IMR-90 (cell line): Measurements from ENCODE around the gene NRARP. TPM values are rescaled to one million over a fixed set of nuclear protein-coding genes. Genes with fewer than 3 reads are reported as not detected.

ENCODE experiments used
- ATAC-seq: fragments of 200-7000 bp; cut with Tn5 transposase; 2 replicates; pipeline ENCODE4 v1.9.1; 2020; ENCODE audit warnings: low read depth, mild to moderate bottlenecking, moderate library complexity
- BruUV-seq: library from RNA; stranded (reverse); fragments of 400-500 nt; replicated peaks from 2 replicates; lab custom pipeline; 2021; lab: Mats Ljungman, UMichigan
- CTCF ChIA-PET: fragments of 300-600 bp; formaldehyde crosslinking; extraction: SDS; loops from one replicate; lab custom pipeline; 2021; ENCODE audit warnings: antibody characterized with exemption; lab: Yijun Ruan, JAX
- POLR2A ChIA-PET: fragments of 300-600 bp; sonication (Branson Sonifier 250); formaldehyde crosslinking; loops from one replicate; lab custom pipeline; 2022; ENCODE audit warnings: antibody characterized with exemption; ENCODE audit not compliant: unreplicated experiment; lab: Charles Lee
- DNase-seq: peaks from one replicate; pipeline ENCODE4 v3.0.0; 2013
- H2AFZ ChIP-seq: replicated peaks from 2 replicates; pipeline ENCODE3; 2013; ENCODE audit warnings: low read length, mild to moderate bottlenecking; ENCODE audit not compliant: poor library complexity
- H2AK5ac ChIP-seq: 2 replicates; pipeline ENCODE4 v1.6.1; 2013; ENCODE audit warnings: low read depth, low read length, inconsistent platforms
- H2AK9ac ChIP-seq: replicated peaks from 2 replicates; pipeline ENCODE3; 2013; ENCODE audit warnings: mild to moderate bottlenecking, low read depth, low read length, moderate library complexity; ENCODE audit not compliant: poor library complexity
- H2BK120ac ChIP-seq: 2 replicates; pipeline ENCODE4 v1.6.1; 2013; ENCODE audit warnings: low read depth, low read length, inconsistent platforms
- H2BK15ac ChIP-seq: 3 replicates; pipeline ENCODE4 v1.6.1; 2013; ENCODE audit warnings: low read depth, low read length, inconsistent platforms
- H2BK20ac ChIP-seq: 2 replicates; pipeline ENCODE4 v1.6.1; 2013; ENCODE audit warnings: low read depth, mild to moderate bottlenecking, inconsistent platforms, low read length, moderate library complexity
- H2BK5ac ChIP-seq: 2 replicates; pipeline ENCODE4 v1.6.1; 2013; ENCODE audit warnings: mild to moderate bottlenecking, low read depth, low read length, inconsistent platforms; ENCODE audit not compliant: poor library complexity, severe bottlenecking
- H3K14ac ChIP-seq: replicated peaks from 2 replicates; pipeline ENCODE4 v1.6.1; 2013; ENCODE audit warnings: low read depth, low read length, inconsistent platforms
- H3K18ac ChIP-seq: 2 replicates; pipeline ENCODE4 v1.6.1; 2013; ENCODE audit warnings: low read depth, low read length, control low read depth
- H3K23ac ChIP-seq: 2 replicates; pipeline ENCODE4 v1.6.1; 2013; ENCODE audit warnings: low read depth, low read length, inconsistent platforms
- H3K27ac ChIP-seq: 2 replicates; pipeline ENCODE4 v1.5.1; 2013; ENCODE audit warnings: mild to moderate bottlenecking, control low read depth, low read length; ENCODE audit not compliant: insufficient read depth
- H3K27me3 ChIP-seq: 2 replicates; pipeline ENCODE4 v1.6.1; 2013; ENCODE audit warnings: low read length; ENCODE audit not compliant: control insufficient read depth, insufficient read depth
- H3K36me3 ChIP-seq: 2 replicates; pipeline ENCODE4 v1.6.1; 2013; ENCODE audit warnings: low read length, mixed read lengths; ENCODE audit not compliant: control insufficient read depth, insufficient read depth
- H3K4ac ChIP-seq: 2 replicates; pipeline ENCODE4 v1.6.1; 2013; ENCODE audit warnings: low read depth, low read length, inconsistent platforms
- H3K4me1 ChIP-seq: 2 replicates; pipeline ENCODE4 v1.6.1; 2013; ENCODE audit warnings: low read length, mixed read lengths; ENCODE audit not compliant: control insufficient read depth, insufficient read depth
- H3K4me2 ChIP-seq: 2 replicates; pipeline ENCODE4 v1.6.1; 2013; ENCODE audit warnings: low read depth, mild to moderate bottlenecking, control low read depth, low read length, moderate library complexity
- H3K4me3 ChIP-seq: 2 replicates; pipeline ENCODE4 v1.5.1; 2013; ENCODE audit warnings: low read depth, mild to moderate bottlenecking, control low read depth, low read length, moderate library complexity; ENCODE audit not compliant: insufficient read depth
- H3K56ac ChIP-seq: 2 replicates; pipeline ENCODE4 v1.6.1; 2013; ENCODE audit warnings: low read length, inconsistent platforms; ENCODE audit not compliant: insufficient read depth; ENCODE audit errors: extremely low read depth
- H3K79me1 ChIP-seq, 2 experiments: 2 replicates each; pipeline ENCODE4 v1.6.1; 2013; ENCODE audit warnings: low read length in 2 of 2, inconsistent platforms in 1 of 2, low read depth in 1 of 2
- H3K9ac ChIP-seq: 2 replicates; pipeline ENCODE4 v1.6.1; 2013; ENCODE audit warnings: low read depth, low read length, control low read depth
- H3K9me1 ChIP-seq: 2 replicates; pipeline ENCODE4 v1.6.1; 2013; ENCODE audit warnings: low read length, inconsistent platforms; ENCODE audit not compliant: insufficient read depth
- H3K9me3 ChIP-seq: 2 replicates; pipeline ENCODE4 v1.6.1; 2013; ENCODE audit warnings: low read length; ENCODE audit not compliant: control insufficient read depth, insufficient read depth
- H4K20me1 ChIP-seq: 2 replicates; pipeline ENCODE4 v1.6.1; 2013; ENCODE audit warnings: low read length, inconsistent platforms; ENCODE audit not compliant: insufficient read depth
- H4K5ac ChIP-seq: 2 replicates; pipeline ENCODE4 v1.6.1; 2013; ENCODE audit warnings: mild to moderate bottlenecking, low read depth, low read length, control low read depth
- H4K8ac ChIP-seq, 2 experiments: 2 replicates each; pipeline ENCODE4 v1.6.1; 2013; ENCODE audit warnings: low read depth in 2 of 2, low read length in 2 of 2, control low read depth in 1 of 2, inconsistent platforms in 1 of 2
- H4K91ac ChIP-seq: 2 replicates; pipeline ENCODE4 v1.6.1; 2013; ENCODE audit warnings: low read depth, low read length, inconsistent platforms; ENCODE audit not compliant: insufficient read depth
- BHLHE40 ChIP-seq: fragments of 150-350 bp; IDR thresholded peaks from 2 replicates; pipeline ENCODE4 v1.6.1; 2016; ENCODE audit warnings: mild to moderate bottlenecking, low read depth, low read length
- CEBPB ChIP-seq: IDR thresholded peaks from 2 replicates; pipeline ENCODE4 v1.6.1; 2012; ENCODE audit warnings: low read depth, low read length, improper control_type of control experiment
- CHD1 ChIP-seq: IDR thresholded peaks from 2 replicates; pipeline ENCODE4 v1.6.1; 2012; ENCODE audit warnings: low read depth, low read length, improper control_type of control experiment
- FOS ChIP-seq: fragments of 150-350 bp; IDR thresholded peaks from 2 replicates; pipeline ENCODE4 v1.6.1; 2016; ENCODE audit warnings: low read depth, low read length
- MAFK ChIP-seq: IDR thresholded peaks from 2 replicates; pipeline ENCODE4 v1.6.1; 2012; ENCODE audit warnings: low read depth, low read length, improper control_type of control experiment
- MAZ ChIP-seq: IDR thresholded peaks from 2 replicates; pipeline ENCODE4 v1.6.1; 2012; ENCODE audit warnings: low read depth, mild to moderate bottlenecking, low read length, improper control_type of control experiment, moderate library complexity, borderline replicate concordance
- MXI1 ChIP-seq: IDR thresholded peaks from 2 replicates; pipeline ENCODE4 v1.6.1; 2012; ENCODE audit warnings: low read depth, mild to moderate bottlenecking, low read length, moderate library complexity, borderline replicate concordance
- NFE2L2 ChIP-seq: fragments of 150-350 bp; IDR thresholded peaks from 2 replicates; pipeline ENCODE4 v1.6.1; 2016; ENCODE audit warnings: low read depth, mild to moderate bottlenecking, low read length
- POLR2A ChIP-seq: IDR thresholded peaks from 2 replicates; pipeline ENCODE4 v1.6.1; 2012; ENCODE audit warnings: mild to moderate bottlenecking, low read depth, low read length
- RAD21 ChIP-seq: IDR thresholded peaks from 2 replicates; pipeline ENCODE4 v1.6.1; 2012; ENCODE audit warnings: low read length, improper control_type of control experiment
- RCOR1 ChIP-seq: IDR thresholded peaks from 2 replicates; pipeline ENCODE4 v1.6.1; 2012; ENCODE audit warnings: mild to moderate bottlenecking, low read length, improper control_type of control experiment; ENCODE audit not compliant: insufficient replicate concordance
- RFX5 ChIP-seq: IDR thresholded peaks from 2 replicates; pipeline ENCODE4 v1.8.0; 2012; ENCODE audit warnings: low read depth, mild to moderate bottlenecking, low read length, moderate library complexity
- SMC3 ChIP-seq: fragments of 150-350 bp; IDR thresholded peaks from 2 replicates; pipeline ENCODE4 v1.6.1; 2016; ENCODE audit warnings: low read depth, mild to moderate bottlenecking, antibody characterized with exemption, low read length, moderate library complexity
- WGBS, 2 experiments: methylation state at CpG; one replicate each; pipeline versions ENCODE4 v1.1.5 to v1.1.7; 2013; ENCODE audit warnings: missing lambda C conversion rate in 2 of 2; ENCODE audit not compliant: insufficient read length in 1 of 2; ENCODE audit errors: extremely low coverage in 2 of 2; 5-methylcytosine and 5-hydroxymethylcytosine counted together
- dilution Hi-C: fragments of 300-500 bp; cut with HindIII; formaldehyde crosslinking; loops from one replicate; pipeline ENCODE4 v1.14.3; 2018; ENCODE audit warnings: low sequenced_read_pairs; ENCODE audit not compliant: unreplicated experiment
- in situ Hi-C: fragments of 300-500 bp; cut with MboI; formaldehyde crosslinking; loops from 3 replicates; pipeline ENCODE4 v1.14.3; 2019; ENCODE audit warnings: low sequenced_read_pairs, inconsistent platforms, mixed read lengths
- intact Hi-C: fragments of 100-400 bp; cut with micrococcal nuclease; formaldehyde crosslinking; loops from 2 replicates; pipeline ENCODE4 v1.10.0; 2022
- polyA plus RNA-seq, 3 experiments: library from polyadenylated mRNA; depleted of rRNA; stranded (reverse); fragments of >200 nt; gene quantifications; 2 replicates each; pipeline ENCODE4 v1.2.3, GENCODE V29; 2012; ENCODE audit warnings: low replicate concordance in 1 of 3
- total RNA-seq: library from RNA; depleted of rRNA; stranded (reverse); fragments of >200 nt; gene quantifications from 2 replicates; pipeline ENCODE4 v1.2.3, GENCODE V29; 2012
- TF ChIP-seq, protein P1 (sequence below): fragments of 150-350 bp; IDR thresholded peaks from 2 replicates; pipeline ENCODE4 v1.6.1; 2017; ENCODE audit warnings: mild to moderate bottlenecking, antibody characterized with exemption, low read length, low read depth
- TF ChIP-seq, protein P2 (sequence below): conservative IDR thresholded peaks from 2 replicates; pipeline ENCODE4 v1.5.1; 2012; ENCODE audit warnings: mild to moderate bottlenecking, low read depth, low read length, improper control_type of control experiment
- TF ChIP-seq, protein P3 (sequence below): fragments of 150-350 bp; IDR thresholded peaks from 2 replicates; pipeline ENCODE4 v1.6.1; 2016; ENCODE audit warnings: low read depth, mild to moderate bottlenecking, low read length, moderate library complexity, borderline replicate concordance

NRARP gene
- total and polyA plus RNA-seq, 2 of the 4 experiments (the other 2 are of a cell fraction): 0.15 TPM; not detected in 1

DNA sequence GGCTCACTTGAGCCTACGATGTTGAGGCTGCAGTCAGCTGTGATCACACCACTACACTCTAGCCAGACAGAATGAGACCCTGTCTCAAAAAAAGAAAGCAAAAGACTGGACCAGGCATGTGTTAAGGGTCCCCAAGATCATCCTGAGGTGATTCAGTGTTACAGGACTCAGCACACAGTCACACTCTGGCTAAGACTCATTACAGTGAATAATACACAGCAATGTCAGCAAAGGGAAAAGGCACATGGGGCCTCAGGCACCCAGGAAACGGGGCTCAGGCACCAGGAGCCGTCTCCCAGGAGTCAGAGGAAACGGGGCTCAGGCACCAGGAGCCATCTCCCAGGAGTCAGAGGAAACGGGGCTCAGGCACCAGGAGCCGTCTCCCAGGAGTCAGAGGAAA, 39.2 kb upstream of the NRARP start:
- POLR2A ChIA-PET: no interaction called here
- Histone ChIP-seq H2AK5ac (no peak overlapping the region), H3K23ac (no peak overlapping the region), H3K27ac (no peak overlapping the region), H2AK9ac (no peak overlapping the region), H3K9me1 (no peaks in the 10 kb centered on the region), H4K5ac (no peak overlapping the region), H2BK15ac (no peak overlapping the region), H3K56ac (no peak overlapping the region), H3K4me1 (no peaks in the 10 kb centered on the region), H4K20me1 (no peaks in the 10 kb centered on the region), H3K18ac (no peak overlapping the region), H3K4ac (no peak overlapping the region), H4K91ac (no peak overlapping the region), H3K36me3 (no peaks in the 10 kb centered on the region), H2BK5ac (no peak overlapping the region), H2AFZ (no peak overlapping the region), H4K8ac (no peak overlapping the region), H3K9ac (no peak overlapping the region), H3K14ac (no peak overlapping the region), H2BK120ac (no peak overlapping the region), H2BK20ac (no peak overlapping the region), H3K9me3 (peaks cover 5% of the 10 kb centered on the region), H3K4me3 (no peak overlapping the region), H3K79me1 (no peaks in the 10 kb centered on the region), H3K4me2 (no peak overlapping the region), H3K27me3 (no peaks in the 10 kb centered on the region)
- CTCF ChIA-PET: no interaction called here
- intact Hi-C loops (no loop called here), dilution Hi-C loops (no loop called here), in situ Hi-C loops (no loop called here)
- WGBS, 2 experiments: 42% methylated on average over 2 of the region's 6 CpGs; no CpG with 5 or more reads in 1 of the 2 experiments
- DNase-seq (no peak), ATAC-seq (no peak)
- TF ChIP-seq MAFK: no peak
- TF ChIP-seq RAD21: no peak
- TF ChIP-seq POLR2A: no peak
- no peak for TF ChIP-seq CHD1
- no peak for TF ChIP-seq NFE2L2
- no peak for TF ChIP-seq RCOR1
- no peak for TF ChIP-seq MAZ
- TF ChIP-seq BHLHE40: no peak
- no peak for TF ChIP-seq SMC3
- no peak for TF ChIP-seq MXI1
- no peak for TF ChIP-seq CEBPB
- TF ChIP-seq, protein P1, sequence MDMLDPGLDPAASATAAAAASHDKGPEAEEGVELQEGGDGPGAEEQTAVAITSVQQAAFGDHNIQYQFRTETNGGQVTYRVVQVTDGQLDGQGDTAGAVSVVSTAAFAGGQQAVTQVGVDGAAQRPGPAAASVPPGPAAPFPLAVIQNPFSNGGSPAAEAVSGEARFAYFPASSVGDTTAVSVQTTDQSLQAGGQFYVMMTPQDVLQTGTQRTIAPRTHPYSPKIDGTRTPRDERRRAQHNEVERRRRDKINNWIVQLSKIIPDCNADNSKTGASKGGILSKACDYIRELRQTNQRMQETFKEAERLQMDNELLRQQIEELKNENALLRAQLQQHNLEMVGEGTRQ: no peak
- no peak for TF ChIP-seq RFX5
- TF ChIP-seq, protein P2, sequence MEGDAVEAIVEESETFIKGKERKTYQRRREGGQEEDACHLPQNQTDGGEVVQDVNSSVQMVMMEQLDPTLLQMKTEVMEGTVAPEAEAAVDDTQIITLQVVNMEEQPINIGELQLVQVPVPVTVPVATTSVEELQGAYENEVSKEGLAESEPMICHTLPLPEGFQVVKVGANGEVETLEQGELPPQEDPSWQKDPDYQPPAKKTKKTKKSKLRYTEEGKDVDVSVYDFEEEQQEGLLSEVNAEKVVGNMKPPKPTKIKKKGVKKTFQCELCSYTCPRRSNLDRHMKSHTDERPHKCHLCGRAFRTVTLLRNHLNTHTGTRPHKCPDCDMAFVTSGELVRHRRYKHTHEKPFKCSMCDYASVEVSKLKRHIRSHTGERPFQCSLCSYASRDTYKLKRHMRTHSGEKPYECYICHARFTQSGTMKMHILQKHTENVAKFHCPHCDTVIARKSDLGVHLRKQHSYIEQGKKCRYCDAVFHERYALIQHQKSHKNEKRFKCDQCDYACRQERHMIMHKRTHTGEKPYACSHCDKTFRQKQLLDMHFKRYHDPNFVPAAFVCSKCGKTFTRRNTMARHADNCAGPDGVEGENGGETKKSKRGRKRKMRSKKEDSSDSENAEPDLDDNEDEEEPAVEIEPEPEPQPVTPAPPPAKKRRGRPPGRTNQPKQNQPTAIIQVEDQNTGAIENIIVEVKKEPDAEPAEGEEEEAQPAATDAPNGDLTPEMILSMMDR: no peak
- TF ChIP-seq, protein P3, sequence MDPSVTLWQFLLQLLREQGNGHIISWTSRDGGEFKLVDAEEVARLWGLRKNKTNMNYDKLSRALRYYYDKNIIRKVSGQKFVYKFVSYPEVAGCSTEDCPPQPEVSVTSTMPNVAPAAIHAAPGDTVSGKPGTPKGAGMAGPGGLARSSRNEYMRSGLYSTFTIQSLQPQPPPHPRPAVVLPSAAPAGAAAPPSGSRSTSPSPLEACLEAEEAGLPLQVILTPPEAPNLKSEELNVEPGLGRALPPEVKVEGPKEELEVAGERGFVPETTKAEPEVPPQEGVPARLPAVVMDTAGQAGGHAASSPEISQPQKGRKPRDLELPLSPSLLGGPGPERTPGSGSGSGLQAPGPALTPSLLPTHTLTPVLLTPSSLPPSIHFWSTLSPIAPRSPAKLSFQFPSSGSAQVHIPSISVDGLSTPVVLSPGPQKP: no peak
- no peak for TF ChIP-seq FOS
- BruUV-seq: no TSS peak
